Chondrocyte (in vitro differentiated cells): ENCODE measurements around the gene S100A4. TPM values are rescaled to one million over a fixed set of nuclear protein-coding genes. Genes with fewer than 3 reads are reported as not detected.

Experiments
- DNase-seq: peaks from one replicate; pipeline ENCODE4 v3.0.0; 2021; ENCODE audit warnings: mixed read lengths, low spot score
- H3K27ac Mint-ChIP-seq: one replicate; pipeline ENCODE4 v1.8.0; 2021; ENCODE audit warnings: mild to moderate bottlenecking, moderate library complexity, mixed read lengths; ENCODE audit not compliant: unreplicated experiment
- H3K27me3 Mint-ChIP-seq: 2 replicates; pipeline ENCODE4 v1.8.0; 2021; ENCODE audit warnings: low read depth, mixed read lengths
- H3K36me3 Mint-ChIP-seq: 2 replicates; pipeline ENCODE4 v1.8.0; 2021; ENCODE audit warnings: low read depth, mixed read lengths
- H3K4me1 Mint-ChIP-seq: 2 replicates; pipeline ENCODE4 v1.8.0; 2021; ENCODE audit warnings: low read depth, mild to moderate bottlenecking, mixed read lengths
- H3K4me3 Mint-ChIP-seq: one replicate; pipeline ENCODE4 v1.8.0; 2021; ENCODE audit warnings: mild to moderate bottlenecking, moderate library complexity, mixed read lengths; ENCODE audit not compliant: unreplicated experiment
- H3K9me3 Mint-ChIP-seq: 2 replicates; pipeline ENCODE4 v1.8.0; 2021; ENCODE audit warnings: low read depth, mixed read lengths
- CTCF ChIP-seq: fragments of 200-600 bp; sonication (generic); IDR thresholded peaks from 2 replicates; pipeline ENCODE4 v1.5.0; 2021; ENCODE audit warnings: antibody characterized with exemption, mild to moderate bottlenecking, moderate library complexity
- total RNA-seq: library from RNA; stranded (reverse); gene quantifications from 3 replicates; pipeline ENCODE4 v1.2.1, GENCODE V29; 2021

S100A4 gene
- total RNA-seq, 1 donor from 2014 or later = 388 TPM

GRCh38 chr1:153513023-153513422 lies 32.6 kb downstream of the S100A4 start:
- no peak for DNase-seq
- TF ChIP-seq CTCF = peak; percentile 25
- no peaks in the 10 kb centered on the region for H3K36me3 Mint-ChIP-seq
- H3K4me3 Mint-ChIP-seq = no peak overlapping the region
- H3K27ac Mint-ChIP-seq = no peak overlapping the region
- H3K9me3 Mint-ChIP-seq = no peaks in the 10 kb centered on the region
- H3K27me3 Mint-ChIP-seq = no peaks in the 10 kb centered on the region
- peaks cover 26% of the 10 kb centered on the region for H3K4me1 Mint-ChIP-seq

GRCh38 chr1:153510984-153511410 lies 34.6 kb downstream of the S100A4 start:
- peak; percentile 100 for TF ChIP-seq CTCF
- DNase-seq = no peak
- peaks cover 44% of the 10 kb centered on the region for H3K4me1 Mint-ChIP-seq
- H3K27ac Mint-ChIP-seq = peak overlapping the region; percentile 84
- H3K36me3 Mint-ChIP-seq = no peaks in the 10 kb centered on the region
- no peaks in the 10 kb centered on the region for H3K27me3 Mint-ChIP-seq
- no peaks in the 10 kb centered on the region for H3K9me3 Mint-ChIP-seq
- no peak overlapping the region for H3K4me3 Mint-ChIP-seq

GRCh38 chr1:153509729-153510354 lies 35.8 kb downstream of the S100A4 start:
- Mint-ChIP-seq H3K9me3 (no peaks in the 10 kb centered on the region), H3K4me3 (no peak overlapping the region), H3K27me3 (no peaks in the 10 kb centered on the region), H3K27ac (no peak overlapping the region), H3K4me1 (peaks cover 50% of the 10 kb centered on the region), H3K36me3 (no peaks in the 10 kb centered on the region)
- peak; percentile 81 for TF ChIP-seq CTCF
- DNase-seq = no peak

- DNase-seq = no peak
- Mint-ChIP-seq H3K4me3 (no peak overlapping the region), H3K27ac (no peak overlapping the region), H3K9me3 (no peaks in the 10 kb centered on the region), H3K4me1 (peaks cover 50% of the 10 kb centered on the region), H3K27me3 (no peaks in the 10 kb centered on the region), H3K36me3 (no peaks in the 10 kb centered on the region)
- no peak for TF ChIP-seq CTCF
Measured at GRCh38 chr1:153509036-153509435, 36.6 kb downstream of the S100A4 start.

GRCh38 chr1:153507926-153508583 lies 37.6 kb downstream of the S100A4 start:
- peaks cover 50% of the 10 kb centered on the region for H3K4me1 Mint-ChIP-seq
- H3K27me3 Mint-ChIP-seq = no peaks in the 10 kb centered on the region
- DNase-seq = no peak
- no peak for TF ChIP-seq CTCF
- H3K9me3 Mint-ChIP-seq = no peaks in the 10 kb centered on the region
- no peak overlapping the region for H3K4me3 Mint-ChIP-seq
- H3K36me3 Mint-ChIP-seq = no peaks in the 10 kb centered on the region
- no peak overlapping the region for H3K27ac Mint-ChIP-seq
